ENCODE results near the gene EBF4.
"Not testable (repeated sequence)": the region's sequence is repeated elsewhere in the genome, so short reads cannot be mapped to it uniquely, and the experiment has no call there.

EBF4 gene

DNA sequence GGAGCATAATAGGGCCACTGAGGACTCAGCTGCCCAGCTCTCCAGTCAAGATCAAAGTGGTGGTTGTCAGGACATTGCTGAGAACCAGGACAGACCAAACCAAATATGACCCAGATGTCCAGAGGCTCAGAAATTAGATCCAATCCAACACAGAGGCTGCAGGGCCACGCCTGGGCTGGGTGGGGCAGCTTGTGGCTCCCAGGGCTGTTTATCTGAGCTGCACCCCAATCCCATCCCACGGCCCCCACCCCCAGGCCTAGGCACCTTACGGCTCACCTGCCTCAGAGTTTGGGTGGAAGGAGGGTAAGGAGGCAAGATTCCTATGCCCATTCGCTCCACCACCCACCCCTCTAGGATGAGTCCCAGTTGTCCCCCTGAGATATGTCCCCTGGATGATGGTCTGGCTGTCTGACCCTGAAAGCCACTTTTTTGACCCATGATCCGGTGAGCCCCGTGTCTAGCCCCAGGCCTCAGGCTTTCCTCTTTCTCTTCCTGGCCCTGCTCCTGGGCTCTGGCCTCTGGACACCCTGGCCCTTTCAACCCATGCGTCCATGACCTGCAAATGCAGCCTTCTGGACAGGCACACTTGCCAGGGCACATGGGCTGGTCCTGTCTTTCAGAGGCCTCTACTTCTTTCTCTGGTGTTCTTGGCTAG, 67.8 kb downstream of the EBF4 start:
- no peak for DNase-seq

DNA sequence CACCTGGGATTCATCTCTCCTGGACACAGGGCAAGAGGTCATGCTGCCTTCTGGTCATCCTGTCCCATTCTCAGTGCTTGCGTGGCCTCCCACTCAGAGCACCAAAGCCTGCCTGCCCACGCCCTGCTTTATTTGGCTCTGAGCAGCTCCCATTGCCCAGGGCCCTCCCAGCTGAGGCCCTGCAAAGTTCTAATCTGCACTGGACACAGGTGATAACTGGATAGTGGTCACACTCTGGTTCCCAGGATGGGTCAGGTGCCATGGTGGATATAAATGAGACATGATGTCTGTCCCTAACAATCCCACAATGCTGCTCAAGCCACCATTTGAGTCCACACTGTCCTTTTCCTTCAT, 68.3 kb downstream of the EBF4 start:
- no peak for DNase-seq

DNA sequence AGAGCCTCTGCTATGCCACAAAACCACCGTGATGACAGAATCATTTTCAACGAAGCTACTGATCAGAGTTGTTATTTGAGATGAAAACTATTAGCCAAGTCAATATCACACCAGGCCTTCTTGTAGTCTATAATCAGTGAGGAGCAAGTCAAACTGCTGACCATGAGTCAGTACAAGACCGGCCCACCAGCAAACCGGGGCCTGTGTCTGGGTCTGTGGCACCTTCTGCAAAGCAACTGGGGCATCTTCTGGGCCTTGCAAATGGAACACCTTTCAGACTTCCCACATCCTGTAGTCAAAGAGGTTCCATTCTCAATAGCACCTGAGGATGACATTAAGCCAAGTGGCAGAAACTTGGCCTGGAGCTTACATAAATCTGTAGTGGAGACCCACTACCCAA, 69.3 kb downstream of the EBF4 start:
- no peak for DNase-seq

DNA sequence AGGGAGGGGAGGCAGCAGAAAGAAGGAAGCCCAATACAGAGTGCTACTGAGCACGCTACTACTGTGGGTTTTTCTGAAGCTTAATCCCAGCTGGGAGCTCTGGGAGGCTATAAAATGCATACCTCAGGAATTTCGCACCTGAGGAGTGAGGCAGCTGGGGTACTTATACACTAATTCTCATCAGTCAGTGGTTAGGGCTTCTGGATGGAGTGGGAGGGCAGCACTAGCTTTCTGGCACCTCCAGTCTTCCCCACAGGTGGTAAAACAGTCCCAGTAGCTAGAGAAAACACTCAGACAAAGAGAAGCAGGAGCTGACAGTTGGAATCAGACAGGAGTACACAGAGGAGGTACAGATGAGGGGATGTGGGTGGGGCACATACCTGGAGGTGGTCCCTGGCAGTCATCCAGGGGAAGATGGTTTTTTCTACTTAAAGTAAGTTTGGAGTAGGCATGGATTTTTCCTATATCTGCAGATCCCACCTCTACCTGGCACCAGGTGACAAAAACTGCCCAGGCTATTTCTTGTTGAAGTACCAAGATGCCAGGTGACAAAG, 70.1 kb downstream of the EBF4 start:
- no peak for DNase-seq

DNA sequence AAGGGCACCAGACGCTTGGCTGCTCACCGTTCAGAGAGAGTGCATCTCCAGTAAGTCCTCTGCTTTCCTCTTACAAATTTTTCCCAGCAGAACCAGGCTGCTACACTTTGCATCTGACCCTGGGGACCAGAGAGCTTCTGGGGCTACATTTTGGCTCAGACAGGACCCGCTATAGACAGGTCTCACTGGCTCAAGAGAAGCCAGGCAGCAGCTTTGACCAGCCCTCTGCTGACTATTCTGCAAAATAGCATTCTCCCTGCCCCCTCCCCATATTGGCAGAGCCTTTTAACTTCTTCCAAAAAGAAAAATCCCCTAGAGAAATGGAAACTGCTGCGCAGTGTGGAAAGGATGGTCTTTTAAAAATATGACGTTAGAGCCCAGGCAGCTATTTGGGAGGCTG, 70.6 kb downstream of the EBF4 start:
- DNase-seq: no peak

DNA sequence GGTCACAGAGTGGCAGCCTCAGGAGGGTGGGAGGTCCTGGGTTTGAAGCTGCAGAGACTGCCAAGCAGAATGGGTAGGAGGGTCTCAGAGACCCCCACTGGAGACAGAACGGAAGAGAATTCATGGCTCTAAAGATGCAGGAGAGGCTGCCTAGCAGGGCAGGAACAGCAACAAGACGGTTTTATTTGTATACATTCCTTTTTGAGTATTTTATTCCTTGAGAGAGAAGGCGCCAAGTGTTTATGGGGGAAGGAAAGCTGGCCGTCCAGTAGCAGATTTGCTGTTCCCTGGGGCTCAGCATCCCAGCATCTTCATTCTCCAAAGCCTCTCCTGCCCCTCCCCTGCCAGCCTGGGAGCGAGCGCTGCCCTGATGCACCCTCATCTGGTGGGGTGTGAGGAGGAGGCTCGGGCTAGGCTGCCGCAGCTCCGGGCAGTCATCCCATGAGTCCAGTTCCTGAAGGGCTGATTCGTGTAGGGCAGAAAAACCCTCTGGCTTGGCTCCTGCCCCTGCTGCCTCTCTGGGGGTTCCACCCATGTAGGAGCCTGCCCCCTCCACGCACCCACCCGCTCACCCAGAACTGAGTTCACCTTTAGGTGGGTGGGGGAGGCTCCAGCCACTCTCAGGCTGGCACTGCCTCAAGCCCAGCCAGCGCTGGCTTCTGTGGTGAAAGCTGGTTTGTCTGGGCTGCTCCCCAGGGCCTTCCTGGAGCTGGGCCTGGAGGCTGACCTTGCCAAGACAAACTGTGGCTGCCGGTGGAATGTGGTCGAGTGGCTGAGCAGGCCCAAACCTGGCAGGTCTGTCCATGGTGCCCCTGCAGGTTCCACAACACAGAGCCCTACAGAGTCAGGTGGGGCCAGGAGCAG, 75.4 kb downstream of the EBF4 start:
- DNase-seq: no peak

DNA sequence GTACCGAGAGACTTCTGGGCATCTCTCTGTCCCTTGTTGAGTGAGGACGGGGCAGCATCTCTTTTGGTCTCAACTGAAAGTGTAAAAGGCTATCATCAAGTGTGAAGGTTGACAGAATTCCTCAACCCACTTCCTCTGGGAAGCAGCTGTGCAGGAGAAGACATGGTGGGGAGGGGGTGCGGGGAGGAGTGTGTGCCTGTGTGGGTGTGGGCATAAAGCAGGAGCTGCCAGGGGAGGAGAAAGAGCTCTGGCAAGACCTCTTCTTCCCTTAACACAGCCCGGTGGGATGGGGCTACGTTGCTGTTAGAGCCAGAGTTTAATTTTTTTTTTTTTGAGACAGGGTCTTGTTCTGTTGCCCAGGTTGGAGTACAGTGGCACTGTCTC, 76.0 kb downstream of the EBF4 start:
- no peak for DNase-seq

DNA sequence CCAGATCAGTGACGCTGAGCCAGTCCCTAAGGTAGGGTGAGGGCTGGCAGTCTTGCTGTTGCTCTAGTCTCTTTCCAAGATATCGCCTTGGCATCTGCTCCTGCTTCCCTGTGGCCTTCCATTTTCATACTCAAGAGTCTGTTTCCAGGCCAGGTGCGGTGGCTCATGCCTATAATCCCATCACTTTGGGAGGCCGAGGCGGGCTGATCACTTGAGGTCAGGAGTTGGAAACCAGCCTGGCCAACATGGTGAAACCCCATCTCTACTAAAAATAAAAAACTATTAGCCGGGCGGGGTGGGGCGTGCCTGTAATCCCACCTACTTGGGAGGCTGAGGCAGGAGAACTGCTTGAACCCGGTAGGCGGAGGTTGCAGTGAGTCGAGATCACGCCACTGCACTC, 77.5 kb downstream of the EBF4 start:
- not testable (repeated sequence) for DNase-seq

DNA sequence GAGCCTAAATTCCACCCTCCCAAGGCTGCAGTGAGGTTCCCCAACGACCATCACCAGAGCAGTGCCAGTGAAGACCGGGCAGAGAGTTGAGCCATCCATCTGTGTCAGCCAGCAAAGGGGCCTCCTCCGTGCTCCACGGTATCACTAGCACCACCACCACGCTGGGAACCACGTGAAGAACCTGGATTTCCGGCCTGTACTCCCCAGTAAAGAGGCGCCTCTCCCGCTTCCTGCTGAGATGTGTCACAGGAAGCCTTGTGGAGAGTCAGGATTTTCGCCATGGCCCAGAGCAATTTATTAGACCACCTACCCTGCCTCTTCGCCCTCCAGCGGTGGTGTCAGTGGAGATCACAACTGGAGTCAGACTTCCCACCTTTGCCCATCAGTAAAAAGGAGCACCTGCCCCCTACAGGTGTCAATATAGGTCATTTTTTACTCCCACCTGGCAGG, 79.1 kb downstream of the EBF4 start:
- DNase-seq: no peak

DNA sequence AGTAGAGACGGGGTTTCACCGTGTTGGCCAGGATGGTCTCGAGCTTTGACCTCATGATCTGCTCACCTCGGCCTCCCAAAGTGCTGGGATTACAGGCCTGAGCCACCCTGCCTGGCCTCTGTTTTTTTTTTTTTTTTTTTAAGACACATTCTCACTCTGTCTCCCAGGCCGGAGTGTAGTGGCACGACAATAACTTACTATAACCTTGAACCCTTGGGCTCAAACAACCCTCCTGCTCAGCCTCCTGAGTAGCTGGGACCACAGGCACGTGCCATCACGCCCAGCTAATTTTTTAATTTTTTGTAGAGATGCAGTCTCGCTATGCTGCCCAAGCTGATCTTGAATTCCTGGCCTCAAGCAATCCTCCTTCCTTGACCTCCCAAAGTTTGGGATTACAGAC, 81.2 kb downstream of the EBF4 start:
- DNase-seq: no peak

DNA sequence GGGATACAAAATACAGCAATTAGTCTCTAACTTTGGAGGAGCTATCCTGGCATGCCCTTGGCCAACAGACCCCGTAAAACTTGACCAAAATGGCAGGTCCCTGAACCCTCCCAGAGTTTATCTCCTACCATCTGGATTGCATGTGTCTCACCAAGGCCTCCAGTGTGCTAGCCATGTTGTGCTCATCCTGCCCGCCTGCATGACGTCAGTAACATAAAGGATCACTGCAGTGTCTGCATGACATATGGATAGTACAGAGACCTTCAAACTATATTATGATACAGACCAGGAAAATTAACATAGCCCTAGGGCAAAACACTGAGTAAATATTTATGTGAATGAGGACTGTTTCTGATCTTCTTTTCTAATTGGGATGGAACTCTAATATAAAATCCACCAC, 82.6 kb downstream of the EBF4 start:
- no peak for DNase-seq

DNA sequence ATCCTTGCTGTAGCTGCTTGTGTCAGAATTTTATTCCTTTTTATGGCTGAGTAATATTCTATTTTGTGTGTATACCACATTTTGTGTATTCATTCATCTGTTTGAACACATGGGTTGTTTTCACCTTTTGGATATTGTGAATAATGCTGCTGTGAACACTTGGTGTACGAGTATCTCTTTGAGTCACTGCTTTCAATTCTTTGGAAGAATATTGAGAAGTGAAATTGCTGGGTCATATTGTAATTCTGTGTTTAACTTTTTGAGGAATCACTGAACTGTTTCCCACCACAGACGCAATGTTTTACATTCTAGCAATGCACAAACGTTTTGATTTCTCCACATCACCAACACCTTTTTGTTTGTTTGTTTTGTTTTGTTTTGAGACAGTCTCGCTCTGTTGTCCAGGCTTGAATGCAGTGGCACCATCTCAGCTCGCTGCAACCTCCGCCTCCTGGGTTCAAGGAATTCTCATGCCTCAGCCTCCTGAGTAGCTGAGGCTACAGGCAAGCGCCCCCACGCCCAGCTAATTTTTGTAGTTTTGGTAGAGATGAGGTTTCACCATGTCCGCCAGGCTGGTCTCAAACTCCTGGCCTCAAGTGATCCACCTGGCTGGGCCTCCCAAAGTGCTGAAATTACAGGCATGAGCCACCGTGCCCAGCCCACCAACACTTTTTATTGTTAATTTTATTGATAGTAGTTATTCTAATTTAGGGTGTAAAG, 86.2 kb downstream of the EBF4 start:
- DNase-seq: no peak

DNA sequence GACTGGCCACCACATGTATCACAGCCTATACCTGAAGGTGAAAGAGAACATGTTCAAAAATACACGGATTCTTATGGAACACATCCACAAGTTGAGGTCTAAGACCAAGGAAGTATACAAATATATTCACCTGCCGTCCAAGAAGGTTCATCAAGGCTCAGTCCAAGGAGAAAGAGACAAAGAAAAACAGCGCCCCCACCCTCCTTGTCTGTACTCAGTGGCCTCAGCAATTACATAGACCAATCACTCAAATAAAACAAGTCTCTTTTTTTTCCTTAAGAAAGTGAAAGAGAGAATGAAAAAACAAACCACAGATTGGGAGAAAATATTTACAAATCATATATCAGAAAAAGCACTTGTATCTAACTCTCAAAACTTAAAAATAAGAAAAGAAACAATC, 88.4 kb downstream of the EBF4 start:
- no peak for DNase-seq

DNA sequence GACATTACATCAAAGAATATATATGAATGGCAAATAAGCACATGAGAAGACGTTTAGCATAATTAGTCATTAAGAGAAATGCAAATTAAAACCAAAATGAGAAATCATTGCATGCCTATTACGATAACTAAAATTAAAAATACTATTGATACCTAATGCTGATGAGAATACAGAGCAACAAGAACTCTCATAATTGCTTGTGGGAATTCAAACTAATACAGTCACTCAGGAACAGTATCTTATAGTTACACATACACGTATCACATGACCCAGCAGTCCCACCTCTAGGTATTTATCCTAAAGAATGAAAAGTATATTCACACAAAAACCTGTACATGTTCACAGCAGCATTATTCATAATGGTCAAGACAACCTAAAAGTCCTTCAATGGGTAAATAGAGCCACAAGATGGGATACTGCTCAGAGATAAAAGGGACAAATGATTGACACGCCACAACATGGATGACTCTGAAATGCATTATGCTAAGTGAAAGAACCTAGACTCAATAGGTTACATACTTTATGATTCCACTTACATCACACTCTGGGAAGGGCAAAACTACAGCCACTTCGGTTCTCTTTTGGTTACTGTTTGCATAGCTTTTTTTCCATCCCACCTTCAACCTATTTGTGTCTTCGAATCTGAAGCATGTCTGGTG, 91.5 kb downstream of the EBF4 start:
- no peak for DNase-seq

DNA sequence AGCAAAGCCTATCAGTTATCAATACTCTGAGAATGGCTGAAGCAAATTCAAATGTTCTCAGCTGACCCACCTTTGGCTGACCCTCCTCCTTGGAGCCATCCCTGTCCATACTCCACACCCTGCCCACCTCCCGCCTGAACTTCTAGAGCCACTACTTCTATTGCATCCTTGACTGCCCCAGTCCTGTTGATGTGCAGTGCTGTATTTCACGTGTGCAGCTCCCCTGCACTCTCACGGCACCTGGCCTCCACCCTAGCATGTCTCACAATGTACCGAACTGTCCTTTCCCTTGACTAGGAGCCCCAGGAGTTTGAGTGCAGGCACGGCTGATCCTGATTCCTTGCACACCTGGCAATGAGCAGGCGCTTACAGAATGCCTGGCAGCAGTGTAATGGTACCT, 100.9 kb downstream of the EBF4 start:
- no peak for DNase-seq

DNA sequence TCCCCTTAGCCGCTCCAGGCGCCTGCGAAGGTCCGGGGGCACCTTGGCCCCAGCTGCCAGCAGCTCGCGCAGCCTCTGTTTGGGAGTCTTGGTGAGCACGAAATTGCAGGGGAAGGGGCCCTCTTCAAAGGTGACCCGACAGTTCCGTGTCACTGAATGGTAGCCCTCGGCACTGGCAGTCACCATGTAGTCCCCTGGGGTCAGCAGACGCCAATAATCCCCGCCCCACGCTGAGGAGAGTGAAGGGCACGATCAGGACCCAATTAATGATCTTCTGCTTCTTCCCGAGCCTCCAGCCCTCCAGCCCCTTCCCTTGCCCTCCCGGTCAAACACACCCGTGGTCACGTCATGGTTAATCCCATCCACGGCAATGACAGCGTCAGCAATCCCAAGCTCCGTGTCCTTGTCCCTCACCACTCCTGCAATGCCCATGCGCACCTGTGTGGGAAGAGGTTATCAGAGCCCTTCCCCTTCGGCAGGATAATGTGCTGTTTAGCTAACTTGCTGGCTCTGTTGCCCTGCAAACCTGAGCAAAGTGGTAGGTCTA, 101.7 kb downstream of the EBF4 start:
- DNase-seq: no peak

DNA sequence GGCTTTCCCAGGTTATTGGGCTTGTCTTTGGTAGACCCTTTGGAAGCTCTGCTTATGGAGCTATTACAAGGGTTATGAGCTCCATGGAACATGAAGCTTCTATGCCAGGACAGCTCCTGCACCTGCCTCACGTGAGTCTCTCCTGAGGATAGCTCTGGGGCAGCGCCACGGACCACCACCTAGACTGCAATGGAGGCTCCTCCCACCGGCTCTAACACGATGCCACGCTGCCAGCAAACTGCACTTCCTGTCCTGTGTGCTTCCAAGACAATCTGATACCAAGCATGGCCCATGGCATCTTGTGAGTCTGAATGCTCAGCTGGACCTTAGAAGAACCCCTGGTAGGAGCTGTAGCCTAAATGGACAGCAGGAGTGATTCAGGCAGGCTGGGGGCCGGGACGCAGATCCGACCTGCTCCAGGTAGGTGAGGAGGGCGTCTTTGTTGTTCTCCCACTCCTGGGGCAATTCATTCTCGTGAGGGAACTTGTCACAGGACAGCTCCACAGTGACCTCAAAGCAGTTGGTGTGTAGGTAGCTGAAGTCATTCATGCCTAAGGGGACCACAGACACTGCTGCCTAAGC, 102.4 kb downstream of the EBF4 start:
- no peak for DNase-seq

DNA sequence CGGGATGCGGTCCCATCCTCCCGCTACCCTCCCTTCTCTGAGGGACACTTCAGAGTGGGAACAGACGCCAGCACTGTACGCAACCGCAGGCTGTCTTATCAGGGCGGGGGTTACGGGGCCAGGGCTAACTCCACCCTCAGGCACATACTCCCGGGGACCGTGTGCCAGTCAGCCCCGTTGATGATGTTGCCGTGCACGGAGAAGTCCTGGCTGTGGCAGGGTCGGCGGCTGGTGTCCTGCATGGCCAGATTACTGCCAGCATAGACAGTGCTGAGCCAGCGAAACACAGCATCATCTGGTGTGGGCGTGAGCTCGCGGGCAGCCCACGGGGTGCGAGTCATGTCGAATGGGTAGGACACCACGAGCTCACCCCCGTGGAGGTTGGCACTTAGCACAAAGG, 102.9 kb downstream of the EBF4 start:
- no peak for DNase-seq

DNA sequence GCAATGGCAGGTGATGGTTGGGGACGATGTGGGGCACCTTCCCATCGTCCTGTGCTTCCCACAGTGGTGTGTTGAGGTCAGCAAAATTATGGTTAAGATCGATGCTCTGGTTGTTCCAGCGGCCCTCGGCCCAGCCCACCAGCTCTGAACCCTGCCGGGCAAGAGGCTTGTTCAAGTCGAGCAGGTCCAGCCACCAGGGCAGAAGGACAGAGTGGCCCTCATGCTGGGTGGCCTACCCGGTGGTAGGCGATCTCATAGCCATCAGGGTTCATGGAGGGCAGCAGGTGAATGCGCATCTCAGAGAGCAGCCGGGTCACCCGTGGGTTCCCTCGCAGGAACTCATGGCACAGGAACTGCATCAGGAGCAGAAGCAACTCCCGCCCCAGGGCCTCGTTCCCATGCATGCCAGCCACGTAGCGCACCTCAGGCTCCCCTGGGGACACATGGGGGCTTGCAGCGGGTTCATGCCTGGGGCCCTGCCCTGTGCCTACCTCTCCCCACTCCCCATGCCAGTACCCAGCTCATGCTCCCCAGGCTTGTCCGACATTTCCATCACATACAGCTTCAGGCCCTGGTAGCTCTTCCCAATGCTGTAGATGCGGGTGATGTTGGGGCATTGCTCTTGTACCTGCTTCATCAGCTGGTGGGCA, 103.6 kb downstream of the EBF4 start:
- no peak for DNase-seq

DNA sequence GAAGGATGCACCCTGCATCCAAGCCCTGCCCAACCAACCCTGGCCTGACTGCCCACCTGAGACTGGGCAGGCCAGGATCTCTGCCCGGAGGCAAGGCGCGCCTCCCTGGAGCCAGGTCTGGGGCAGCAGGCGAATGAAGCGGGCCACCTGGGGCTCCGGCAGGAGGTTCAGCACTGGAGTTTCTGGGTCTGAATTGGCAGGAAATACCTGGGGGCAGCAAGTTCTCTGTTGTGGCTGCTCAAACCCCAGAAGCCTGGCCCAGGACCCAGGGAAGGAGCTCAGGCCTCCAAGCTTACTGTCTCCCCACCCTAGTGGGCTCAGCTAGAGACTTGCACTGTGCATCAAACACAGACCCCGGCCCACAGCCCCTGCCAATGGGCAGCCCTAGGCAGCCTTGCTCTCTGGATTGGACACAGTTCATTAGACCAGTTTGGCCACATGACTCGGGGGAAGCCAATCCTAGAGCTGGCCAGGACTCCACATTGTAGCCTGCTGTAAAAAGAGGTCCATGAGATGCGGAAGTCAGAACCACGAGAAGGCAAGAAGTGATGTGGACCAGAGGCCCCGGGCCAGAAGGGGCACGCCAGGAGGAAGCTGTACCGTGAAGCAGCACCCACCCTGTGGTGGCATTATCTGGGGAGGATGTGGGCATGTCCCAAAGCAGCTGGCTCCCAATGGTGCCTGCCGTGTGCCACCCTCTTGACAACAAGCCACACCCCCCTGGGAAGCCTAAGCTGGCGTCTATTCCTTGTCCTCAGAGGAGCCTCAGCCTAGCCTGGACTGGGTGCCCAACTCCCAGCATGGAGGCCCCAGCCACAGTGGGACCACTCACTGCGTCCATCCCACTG, 104.8 kb downstream of the EBF4 start:
- DNase-seq: no peak

Data from central memory CD4-positive, alpha-beta T cell (primary cell).